H1 (cell line): ENCODE measurements around the gene MYO1F. TPM values are rescaled to one million over a fixed set of nuclear protein-coding genes. Genes with fewer than 3 reads are reported as not detected.

Experiments
- BACH1 ChIP-seq: IDR thresholded peaks from 2 replicates; pipeline ENCODE4 v1.6.1; 2012; ENCODE audit warnings: low read length, improper control_type of control experiment
- CTBP2 ChIP-seq: IDR thresholded peaks from 2 replicates; pipeline ENCODE4 v1.7.0; 2011; ENCODE audit warnings: borderline replicate concordance, mild to moderate bottlenecking, moderate library complexity, mixed read lengths, low read length; ENCODE audit not compliant: insufficient read depth, insufficient read length
- CTCF ChIP-seq, 3 experiments: IDR thresholded peaks; 1 replicate in 2 of 3; 2 replicates in 1 of 3; pipeline versions ENCODE4 v1.5.1 to v1.6.1; 2011; ENCODE audit warnings: low read length in 3 of 3, mild to moderate bottlenecking in 3 of 3, inconsistent platforms in 2 of 3, low read depth in 1 of 3, moderate library complexity in 1 of 3; ENCODE audit not compliant: insufficient read depth in 1 of 3; ENCODE audit errors: control extremely low read depth in 1 of 3
- GTF2F1 ChIP-seq: IDR thresholded peaks from 2 replicates; pipeline ENCODE4 v1.6.1; 2012; ENCODE audit warnings: low read depth, low read length, improper control_type of control experiment, borderline replicate concordance
- HDAC2 ChIP-seq, 2 experiments: fragments of 300-600 bp in 1 of 2; sonication (generic) in 1 of 2; IDR thresholded peaks; 2 replicates each; pipeline ENCODE4 v1.6.1; 2011 to 2012; ENCODE audit warnings: low read depth in 2 of 2, low read length in 2 of 2, mild to moderate bottlenecking in 2 of 2, moderate library complexity in 2 of 2, borderline replicate concordance in 1 of 2, inconsistent platforms in 1 of 2
- MAFK ChIP-seq: IDR thresholded peaks from 2 replicates; pipeline ENCODE4 v1.6.1; 2012; ENCODE audit warnings: low read depth, mild to moderate bottlenecking, improper control_type of control experiment, low read length
- MAX ChIP-seq: IDR thresholded peaks from 2 replicates; pipeline ENCODE4 v1.6.1; 2012; ENCODE audit warnings: inconsistent platforms
- NRF1 ChIP-seq: IDR thresholded peaks from 2 replicates; pipeline ENCODE4 v1.6.1; 2011; ENCODE audit warnings: mild to moderate bottlenecking, low read depth, low read length, improper control_type of control experiment
- POLR2A ChIP-seq, 2 experiments: IDR thresholded peaks; 1 replicate in 1 of 2; 2 replicates in 1 of 2; pipeline ENCODE4 v1.6.1; 2011; ENCODE audit warnings: low read depth in 2 of 2, low read length in 2 of 2, mild to moderate bottlenecking in 2 of 2; ENCODE audit errors: control extremely low read depth in 1 of 2
- SP1 ChIP-seq: IDR thresholded peaks from 2 replicates; pipeline ENCODE4 v1.6.1; 2011; ENCODE audit warnings: low read depth, low read length
- SP2 ChIP-seq: IDR thresholded peaks from 2 replicates; pipeline ENCODE4 v1.6.1; 2012; ENCODE audit warnings: mild to moderate bottlenecking, low read length, inconsistent platforms
- TAF1 ChIP-seq: IDR thresholded peaks from 2 replicates; pipeline ENCODE4 v1.6.1; 2011; ENCODE audit warnings: mild to moderate bottlenecking, low read depth, low read length
- USF2 ChIP-seq: IDR thresholded peaks from 2 replicates; pipeline ENCODE4 v1.6.1; 2011; ENCODE audit warnings: low read length, improper control_type of control experiment
- polyA plus RNA-seq, 7 experiments: library from polyadenylated mRNA; depleted of rRNA in 3 of 7; stranded (reverse) in 5 of 7; unstranded in 2 of 7; fragments of >200 nt in 5 of 7; fragments of 200-250 nt in 2 of 7; gene quantifications; 1 replicate in 5 of 7; 2 replicates in 1 of 7; 4 replicates in 1 of 7; pipeline versions ENCODE4 v1.2.1 to v1.2.3, GENCODE V29; 2011 to 2013; ENCODE audit warnings: missing spikeins in 2 of 7, mixed read lengths in 2 of 7
- total RNA-seq: library from RNA; stranded (reverse); fragmentation: NEBNext Ultra II Directional; extraction: Animal tissue kit (Norgen Biotek cat#: 25700); gene quantifications from 2 replicates; pipeline ENCODE4 v1.2.1, GENCODE V29; 2021

The MYO1F gene
- total and polyA plus RNA-seq, 2 of the 8 experiments (the other 6 are each of a cell fraction or from before 2014, with no cell fraction given): 1.4 to 4.6 TPM

GRCh38 chr19:8505680-8506401 is 71.4 kb downstream of the MYO1F start (continued):
- peak in 1 of 2 experiments; percentile 88; a peak in 2 of 4 replicates for TF ChIP-seq HDAC2 (IDR thresholded peaks at IDR 0.05; ENCODE audit: borderline replicate concordance in 1 of 2, low read depth in 2 of 2, low read length in 2 of 2)
- TF ChIP-seq POLR2A (IDR thresholded peaks at IDR 0.05; ENCODE audit: control extremely low read depth in 1 of 2, low read depth in 2 of 2, low read length in 2 of 2): peak in 1 of 2 experiments; percentile 70; a peak in 1 of 3 replicates
- TF ChIP-seq GTF2F1: no peak
- TF ChIP-seq CTBP2: peak; percentile 21
- peak; percentile 29; the same call in 1 of the 2 replicates for TF ChIP-seq BACH1
- TF ChIP-seq SP1: no peak
- no peak for TF ChIP-seq NRF1
- TF ChIP-seq USF2: peak; percentile 3; the same call in 1 of the 2 replicates
- peak; percentile 54 to 62 (median 56) for TF ChIP-seq CTCF (IDR thresholded peaks at IDR 0.05; ENCODE audit: control extremely low read depth in 1 of 3, insufficient read depth in 1 of 3, low read depth in 1 of 3, low read length in 3 of 3)
- TF ChIP-seq TAF1: peak; percentile 51
- TF ChIP-seq SP2: no peak
- peak; percentile 90 for TF ChIP-seq MAX
- TF ChIP-seq MAFK: no peak
